K562 (cell line): ENCODE results near the gene PIK3R2. TPM values are rescaled to one million over a fixed set of nuclear protein-coding genes. Genes with fewer than 3 reads are reported as not detected.

ENCODE experiments used
- BCOR ChIP-seq: fragments of 450-650 bp; IDR thresholded peaks from 2 replicates; pipeline ENCODE4 v1.6.1; 2016
- CTCF ChIP-seq, 3 experiments: IDR thresholded peaks in 2 of 3; conservative IDR thresholded peaks in 1 of 3; 2 replicates each; pipeline ENCODE4 v1.5.1; 2011 to 2012; ENCODE audit warnings: low read length in 3 of 3, mild to moderate bottlenecking in 3 of 3, control low read depth in 2 of 3, improper control_type of control experiment in 1 of 3, inconsistent platforms in 1 of 3, low read depth in 1 of 3, mixed read lengths in 1 of 3, moderate library complexity in 1 of 3; ENCODE audit not compliant: insufficient read depth in 2 of 3
- REST ChIP-seq, 2 experiments: fragments of 450-650 bp; formaldehyde crosslinking in 1 of 2; IDR thresholded peaks; 2 replicates each; pipeline versions ENCODE4 v1.4.0 to v1.6.1; 2014 to 2020; ENCODE audit warnings: mild to moderate bottlenecking in 2 of 2, borderline replicate concordance in 1 of 2, low read depth in 1 of 2
- XRCC5 ChIP-seq: fragments of 200-400 bp; formaldehyde crosslinking; IDR thresholded peaks from 2 replicates; pipeline ENCODE4 v1.6.1; 2017; ENCODE audit warnings: low read depth, mild to moderate bottlenecking, low read length
- ZNF311 ChIP-seq: fragments of 250-450 bp; sonication (Bioruptor Pico); IDR thresholded peaks from 2 replicates; pipeline ENCODE4 v1.4.0; 2020; ENCODE audit warnings: mild to moderate bottlenecking, moderate library complexity
- polyA plus RNA-seq, 8 experiments: library from polyadenylated mRNA; depleted of rRNA in 4 of 8; stranded (reverse) in 5 of 8; unstranded in 3 of 8; fragments of >200 nt; fragmentation: Nextera tagmentation in 2 of 8; fragmentation: Illumina TruSeq in 1 of 8; extraction: Ambion mirVana in 2 of 8; extraction: Trizol in 1 of 8; gene quantifications; 2 replicates each; pipeline versions ENCODE4 v1.2.1 to v1.2.3, GENCODE V29; 2011 to 2014; ENCODE audit warnings: inconsistent platforms in 1 of 8, missing spikeins in 1 of 8
- total RNA-seq, 7 experiments: library from RNA; depleted of rRNA in 6 of 7; stranded (reverse); fragments of >200 nt in 6 of 7; fragmentation: Illumina TruSeq in 2 of 7; extraction: Trizol in 2 of 7; gene quantifications; 2 replicates each; pipeline versions ENCODE4 v1.2.1 to v1.2.3, GENCODE V29; 2011 to 2021; ENCODE audit warnings: low replicate concordance in 1 of 7

The PIK3R2 gene
- total and polyA plus RNA-seq, 9 of the 15 experiments (the other 6 are each of a cell fraction or from before 2014, with no cell fraction given) = 0.39 to 37.9 (median 5.3) TPM

GRCh38 chr19:18167975-18168645 is 15.1 kb downstream of the PIK3R2 start (continued):
- TF ChIP-seq CTCF (IDR thresholded peaks at IDR 0.05 in 2 of 3, conservative IDR thresholded peaks at IDR 0.05 in 1 of 3; ENCODE audit: insufficient read depth in 2 of 3, low read depth in 1 of 3, low read length in 3 of 3) (peak; percentile 84 to 87 (median 85)), REST (IDR thresholded peaks at IDR 0.05; ENCODE audit: borderline replicate concordance) (peak; percentile 68; the same call in 1 of the 2 replicates), REST (CRISPR knock-in tag; IDR thresholded peaks at IDR 0.05; ENCODE audit: low read depth) (no peak), ZNF311 (no peak), XRCC5 (0 out of 2 replicates have a peak, but pooled peaks have one; percentile 42), BCOR (peak; percentile 77; the same call in 1 of the 2 replicates)
- TF ChIP-seq, all 486 proteins: peak for 14
